IMR-90 (cell line): ENCODE data around the gene KCNK3. TPM values are rescaled to one million over a fixed set of nuclear protein-coding genes. Genes with fewer than 3 reads are reported as not detected.

Experiments
- ATAC-seq: fragments of 200-7000 bp; cut with Tn5 transposase; 2 replicates; pipeline ENCODE4 v1.9.1; 2020; ENCODE audit warnings: low read depth, mild to moderate bottlenecking, moderate library complexity
- BruUV-seq: library from RNA; stranded (reverse); fragments of 400-500 nt; replicated peaks from 2 replicates; lab custom pipeline; 2021; lab: Mats Ljungman, UMichigan
- CTCF ChIA-PET: fragments of 300-600 bp; formaldehyde crosslinking; extraction: SDS; loops from one replicate; lab custom pipeline; 2021; ENCODE audit warnings: antibody characterized with exemption; lab: Yijun Ruan, JAX
- POLR2A ChIA-PET: fragments of 300-600 bp; sonication (Branson Sonifier 250); formaldehyde crosslinking; loops from one replicate; lab custom pipeline; 2022; ENCODE audit warnings: antibody characterized with exemption; ENCODE audit not compliant: unreplicated experiment; lab: Charles Lee
- DNase-seq: peaks from one replicate; pipeline ENCODE4 v3.0.0; 2013
- H2AFZ ChIP-seq: replicated peaks from 2 replicates; pipeline ENCODE3; 2013; ENCODE audit warnings: low read length, mild to moderate bottlenecking; ENCODE audit not compliant: poor library complexity
- H2AK5ac ChIP-seq: 2 replicates; pipeline ENCODE4 v1.6.1; 2013; ENCODE audit warnings: low read depth, low read length, inconsistent platforms
- H2AK9ac ChIP-seq: replicated peaks from 2 replicates; pipeline ENCODE3; 2013; ENCODE audit warnings: mild to moderate bottlenecking, low read depth, low read length, moderate library complexity; ENCODE audit not compliant: poor library complexity
- H2BK120ac ChIP-seq: 2 replicates; pipeline ENCODE4 v1.6.1; 2013; ENCODE audit warnings: low read depth, low read length, inconsistent platforms
- H2BK15ac ChIP-seq: 3 replicates; pipeline ENCODE4 v1.6.1; 2013; ENCODE audit warnings: low read depth, low read length, inconsistent platforms
- H2BK20ac ChIP-seq: 2 replicates; pipeline ENCODE4 v1.6.1; 2013; ENCODE audit warnings: low read depth, mild to moderate bottlenecking, inconsistent platforms, low read length, moderate library complexity
- H2BK5ac ChIP-seq: 2 replicates; pipeline ENCODE4 v1.6.1; 2013; ENCODE audit warnings: mild to moderate bottlenecking, low read depth, low read length, inconsistent platforms; ENCODE audit not compliant: poor library complexity, severe bottlenecking
- H3K14ac ChIP-seq: replicated peaks from 2 replicates; pipeline ENCODE4 v1.6.1; 2013; ENCODE audit warnings: low read depth, low read length, inconsistent platforms
- H3K18ac ChIP-seq: 2 replicates; pipeline ENCODE4 v1.6.1; 2013; ENCODE audit warnings: low read depth, low read length, control low read depth
- H3K23ac ChIP-seq: 2 replicates; pipeline ENCODE4 v1.6.1; 2013; ENCODE audit warnings: low read depth, low read length, inconsistent platforms
- H3K27ac ChIP-seq: 2 replicates; pipeline ENCODE4 v1.5.1; 2013; ENCODE audit warnings: mild to moderate bottlenecking, control low read depth, low read length; ENCODE audit not compliant: insufficient read depth
- H3K27me3 ChIP-seq: 2 replicates; pipeline ENCODE4 v1.6.1; 2013; ENCODE audit warnings: low read length; ENCODE audit not compliant: control insufficient read depth, insufficient read depth
- H3K36me3 ChIP-seq: 2 replicates; pipeline ENCODE4 v1.6.1; 2013; ENCODE audit warnings: low read length, mixed read lengths; ENCODE audit not compliant: control insufficient read depth, insufficient read depth
- H3K4ac ChIP-seq: 2 replicates; pipeline ENCODE4 v1.6.1; 2013; ENCODE audit warnings: low read depth, low read length, inconsistent platforms
- H3K4me1 ChIP-seq: 2 replicates; pipeline ENCODE4 v1.6.1; 2013; ENCODE audit warnings: low read length, mixed read lengths; ENCODE audit not compliant: control insufficient read depth, insufficient read depth
- H3K4me2 ChIP-seq: 2 replicates; pipeline ENCODE4 v1.6.1; 2013; ENCODE audit warnings: low read depth, mild to moderate bottlenecking, control low read depth, low read length, moderate library complexity
- H3K4me3 ChIP-seq: 2 replicates; pipeline ENCODE4 v1.5.1; 2013; ENCODE audit warnings: low read depth, mild to moderate bottlenecking, control low read depth, low read length, moderate library complexity; ENCODE audit not compliant: insufficient read depth
- H3K56ac ChIP-seq: 2 replicates; pipeline ENCODE4 v1.6.1; 2013; ENCODE audit warnings: low read length, inconsistent platforms; ENCODE audit not compliant: insufficient read depth; ENCODE audit errors: extremely low read depth
- H3K79me1 ChIP-seq, 2 experiments: 2 replicates each; pipeline ENCODE4 v1.6.1; 2013; ENCODE audit warnings: low read length in 2 of 2, inconsistent platforms in 1 of 2, low read depth in 1 of 2
- H3K9ac ChIP-seq: 2 replicates; pipeline ENCODE4 v1.6.1; 2013; ENCODE audit warnings: low read depth, low read length, control low read depth
- H3K9me1 ChIP-seq: 2 replicates; pipeline ENCODE4 v1.6.1; 2013; ENCODE audit warnings: low read length, inconsistent platforms; ENCODE audit not compliant: insufficient read depth
- H3K9me3 ChIP-seq: 2 replicates; pipeline ENCODE4 v1.6.1; 2013; ENCODE audit warnings: low read length; ENCODE audit not compliant: control insufficient read depth, insufficient read depth
- H4K20me1 ChIP-seq: 2 replicates; pipeline ENCODE4 v1.6.1; 2013; ENCODE audit warnings: low read length, inconsistent platforms; ENCODE audit not compliant: insufficient read depth
- H4K5ac ChIP-seq: 2 replicates; pipeline ENCODE4 v1.6.1; 2013; ENCODE audit warnings: mild to moderate bottlenecking, low read depth, low read length, control low read depth
- H4K8ac ChIP-seq, 2 experiments: 2 replicates each; pipeline ENCODE4 v1.6.1; 2013; ENCODE audit warnings: low read depth in 2 of 2, low read length in 2 of 2, control low read depth in 1 of 2, inconsistent platforms in 1 of 2
- H4K91ac ChIP-seq: 2 replicates; pipeline ENCODE4 v1.6.1; 2013; ENCODE audit warnings: low read depth, low read length, inconsistent platforms; ENCODE audit not compliant: insufficient read depth
- BHLHE40 ChIP-seq: fragments of 150-350 bp; IDR thresholded peaks from 2 replicates; pipeline ENCODE4 v1.6.1; 2016; ENCODE audit warnings: mild to moderate bottlenecking, low read depth, low read length
- CEBPB ChIP-seq: IDR thresholded peaks from 2 replicates; pipeline ENCODE4 v1.6.1; 2012; ENCODE audit warnings: low read depth, low read length, improper control_type of control experiment
- CHD1 ChIP-seq: IDR thresholded peaks from 2 replicates; pipeline ENCODE4 v1.6.1; 2012; ENCODE audit warnings: low read depth, low read length, improper control_type of control experiment
- CTCF ChIP-seq: conservative IDR thresholded peaks from 2 replicates; pipeline ENCODE4 v1.5.1; 2012; ENCODE audit warnings: mild to moderate bottlenecking, low read depth, low read length, improper control_type of control experiment
- FOS ChIP-seq: fragments of 150-350 bp; IDR thresholded peaks from 2 replicates; pipeline ENCODE4 v1.6.1; 2016; ENCODE audit warnings: low read depth, low read length
- MAFK ChIP-seq: IDR thresholded peaks from 2 replicates; pipeline ENCODE4 v1.6.1; 2012; ENCODE audit warnings: low read depth, low read length, improper control_type of control experiment
- MAZ ChIP-seq: IDR thresholded peaks from 2 replicates; pipeline ENCODE4 v1.6.1; 2012; ENCODE audit warnings: low read depth, mild to moderate bottlenecking, low read length, improper control_type of control experiment, moderate library complexity, borderline replicate concordance
- MXI1 ChIP-seq: IDR thresholded peaks from 2 replicates; pipeline ENCODE4 v1.6.1; 2012; ENCODE audit warnings: low read depth, mild to moderate bottlenecking, low read length, moderate library complexity, borderline replicate concordance
- NFE2L2 ChIP-seq: fragments of 150-350 bp; IDR thresholded peaks from 2 replicates; pipeline ENCODE4 v1.6.1; 2016; ENCODE audit warnings: low read depth, mild to moderate bottlenecking, low read length
- POLR2A ChIP-seq: IDR thresholded peaks from 2 replicates; pipeline ENCODE4 v1.6.1; 2012; ENCODE audit warnings: mild to moderate bottlenecking, low read depth, low read length
- RAD21 ChIP-seq: IDR thresholded peaks from 2 replicates; pipeline ENCODE4 v1.6.1; 2012; ENCODE audit warnings: low read length, improper control_type of control experiment
- RCOR1 ChIP-seq: IDR thresholded peaks from 2 replicates; pipeline ENCODE4 v1.6.1; 2012; ENCODE audit warnings: mild to moderate bottlenecking, low read length, improper control_type of control experiment; ENCODE audit not compliant: insufficient replicate concordance
- RFX5 ChIP-seq: IDR thresholded peaks from 2 replicates; pipeline ENCODE4 v1.8.0; 2012; ENCODE audit warnings: low read depth, mild to moderate bottlenecking, low read length, moderate library complexity
- SMC3 ChIP-seq: fragments of 150-350 bp; IDR thresholded peaks from 2 replicates; pipeline ENCODE4 v1.6.1; 2016; ENCODE audit warnings: low read depth, mild to moderate bottlenecking, antibody characterized with exemption, low read length, moderate library complexity
- WGBS, 2 experiments: methylation state at CpG; one replicate each; pipeline versions ENCODE4 v1.1.5 to v1.1.7; 2013; ENCODE audit warnings: missing lambda C conversion rate in 2 of 2; ENCODE audit not compliant: insufficient read length in 1 of 2; ENCODE audit errors: extremely low coverage in 2 of 2; 5-methylcytosine and 5-hydroxymethylcytosine counted together
- dilution Hi-C: fragments of 300-500 bp; cut with HindIII; formaldehyde crosslinking; loops from one replicate; pipeline ENCODE4 v1.14.3; 2018; ENCODE audit warnings: low sequenced_read_pairs; ENCODE audit not compliant: unreplicated experiment
- in situ Hi-C: fragments of 300-500 bp; cut with MboI; formaldehyde crosslinking; loops from 3 replicates; pipeline ENCODE4 v1.14.3; 2019; ENCODE audit warnings: low sequenced_read_pairs, inconsistent platforms, mixed read lengths
- intact Hi-C: fragments of 100-400 bp; cut with micrococcal nuclease; formaldehyde crosslinking; loops from 2 replicates; pipeline ENCODE4 v1.10.0; 2022
- polyA plus RNA-seq, 3 experiments: library from polyadenylated mRNA; depleted of rRNA; stranded (reverse); fragments of >200 nt; gene quantifications; 2 replicates each; pipeline ENCODE4 v1.2.3, GENCODE V29; 2012; ENCODE audit warnings: low replicate concordance in 1 of 3
- total RNA-seq: library from RNA; depleted of rRNA; stranded (reverse); fragments of >200 nt; gene quantifications from 2 replicates; pipeline ENCODE4 v1.2.3, GENCODE V29; 2012
- TF ChIP-seq, protein P1 (sequence below): fragments of 150-350 bp; IDR thresholded peaks from 2 replicates; pipeline ENCODE4 v1.6.1; 2017; ENCODE audit warnings: mild to moderate bottlenecking, antibody characterized with exemption, low read length, low read depth
- TF ChIP-seq, protein P2 (sequence below): fragments of 150-350 bp; IDR thresholded peaks from 2 replicates; pipeline ENCODE4 v1.6.1; 2016; ENCODE audit warnings: low read depth, mild to moderate bottlenecking, low read length, moderate library complexity, borderline replicate concordance

KCNK3 gene
- total and polyA plus RNA-seq, 2 of the 4 experiments (the other 2 are of a cell fraction): under 0.01 to 0.03 TPM

DNA sequence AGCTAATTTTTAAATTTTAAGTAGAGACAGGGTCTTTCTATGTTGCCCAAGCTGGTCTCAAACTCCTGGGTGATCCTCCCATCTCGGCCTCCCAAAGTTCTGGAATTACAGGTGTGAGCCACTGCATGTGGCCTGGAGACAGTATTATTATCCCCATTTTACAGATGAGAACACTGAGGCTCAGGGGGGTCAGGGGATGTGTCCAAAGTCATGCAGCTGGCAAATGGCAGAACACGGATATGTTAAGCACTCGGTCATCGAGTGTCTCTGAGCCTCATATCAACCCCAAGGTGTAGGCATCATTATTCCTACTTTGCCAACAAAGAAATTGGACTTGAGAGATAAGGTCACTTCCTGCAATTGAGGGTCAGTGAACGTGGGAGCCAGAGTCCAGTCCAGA, 12.6 kb downstream of the KCNK3 start:
- Histone ChIP-seq H3K4me2 (no peak overlapping the region), H4K8ac (no peak overlapping the region), H2BK5ac (no peak overlapping the region), H3K23ac (no peak overlapping the region), H2AK5ac (no peak overlapping the region), H3K4ac (no peak overlapping the region), H3K9me1 (no peaks in the 10 kb centered on the region), H2BK20ac (no peak overlapping the region), H3K14ac (no peak overlapping the region), H3K27me3 (peaks cover 45% of the 10 kb centered on the region), H2AFZ (no peak overlapping the region), H4K91ac (no peak overlapping the region), H3K36me3 (no peaks in the 10 kb centered on the region), H3K9ac (no peak overlapping the region), H3K56ac (no peak overlapping the region), H3K4me3 (no peak overlapping the region), H3K79me1 (no peaks in the 10 kb centered on the region), H3K18ac (no peak overlapping the region), H3K4me1 (no peaks in the 10 kb centered on the region; the same call in 1 of the 2 replicates), H3K27ac (no peak overlapping the region), H2BK15ac (no peak overlapping the region), H2AK9ac (peak overlapping the region; percentile 55), H2BK120ac (no peak overlapping the region), H4K5ac (no peak overlapping the region), H3K9me3 (no peaks in the 10 kb centered on the region), H4K20me1 (no peaks in the 10 kb centered on the region; the same call in 1 of the 2 replicates)
- BruUV-seq: no TSS peak
- CTCF ChIA-PET: no interaction called here
- no CpG with 5 or more reads among the region's 5 CpGs for WGBS, 2 experiments
- no peak for DNase-seq
- intact Hi-C loops (no loop called here), dilution Hi-C loops (no loop called here), in situ Hi-C loops (no loop called here)
- TF ChIP-seq CHD1: no peak
- no peak for TF ChIP-seq SMC3
- no peak for TF ChIP-seq CTCF
- TF ChIP-seq CEBPB: no peak
- TF ChIP-seq RAD21: no peak
- TF ChIP-seq MAFK: no peak
- no peak for TF ChIP-seq RCOR1
- no peak for TF ChIP-seq NFE2L2
- no peak for TF ChIP-seq BHLHE40
- no peak for TF ChIP-seq FOS
- no peak for TF ChIP-seq POLR2A
- TF ChIP-seq MXI1: no peak
- TF ChIP-seq, protein P1, sequence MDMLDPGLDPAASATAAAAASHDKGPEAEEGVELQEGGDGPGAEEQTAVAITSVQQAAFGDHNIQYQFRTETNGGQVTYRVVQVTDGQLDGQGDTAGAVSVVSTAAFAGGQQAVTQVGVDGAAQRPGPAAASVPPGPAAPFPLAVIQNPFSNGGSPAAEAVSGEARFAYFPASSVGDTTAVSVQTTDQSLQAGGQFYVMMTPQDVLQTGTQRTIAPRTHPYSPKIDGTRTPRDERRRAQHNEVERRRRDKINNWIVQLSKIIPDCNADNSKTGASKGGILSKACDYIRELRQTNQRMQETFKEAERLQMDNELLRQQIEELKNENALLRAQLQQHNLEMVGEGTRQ: no peak
- no peak for TF ChIP-seq MAZ
- TF ChIP-seq RFX5: no peak
- TF ChIP-seq, protein P2, sequence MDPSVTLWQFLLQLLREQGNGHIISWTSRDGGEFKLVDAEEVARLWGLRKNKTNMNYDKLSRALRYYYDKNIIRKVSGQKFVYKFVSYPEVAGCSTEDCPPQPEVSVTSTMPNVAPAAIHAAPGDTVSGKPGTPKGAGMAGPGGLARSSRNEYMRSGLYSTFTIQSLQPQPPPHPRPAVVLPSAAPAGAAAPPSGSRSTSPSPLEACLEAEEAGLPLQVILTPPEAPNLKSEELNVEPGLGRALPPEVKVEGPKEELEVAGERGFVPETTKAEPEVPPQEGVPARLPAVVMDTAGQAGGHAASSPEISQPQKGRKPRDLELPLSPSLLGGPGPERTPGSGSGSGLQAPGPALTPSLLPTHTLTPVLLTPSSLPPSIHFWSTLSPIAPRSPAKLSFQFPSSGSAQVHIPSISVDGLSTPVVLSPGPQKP: no peak
- ATAC-seq: no peak
- POLR2A ChIA-PET: interaction anchor here (0.6 kb wide), 1 partner anchor 977 kb away, joined by 3 read pairs; no protein-coding TSS in a partner anchor
